ENCODE measurements around the gene PRPF6. TPM values are rescaled to one million over a fixed set of nuclear protein-coding genes. Genes with fewer than 3 reads are reported as not detected.

PRPF6 gene
- total RNA-seq, 2 experiments from 2014 or later, result 45.1 to 73.7 TPM

DNA sequence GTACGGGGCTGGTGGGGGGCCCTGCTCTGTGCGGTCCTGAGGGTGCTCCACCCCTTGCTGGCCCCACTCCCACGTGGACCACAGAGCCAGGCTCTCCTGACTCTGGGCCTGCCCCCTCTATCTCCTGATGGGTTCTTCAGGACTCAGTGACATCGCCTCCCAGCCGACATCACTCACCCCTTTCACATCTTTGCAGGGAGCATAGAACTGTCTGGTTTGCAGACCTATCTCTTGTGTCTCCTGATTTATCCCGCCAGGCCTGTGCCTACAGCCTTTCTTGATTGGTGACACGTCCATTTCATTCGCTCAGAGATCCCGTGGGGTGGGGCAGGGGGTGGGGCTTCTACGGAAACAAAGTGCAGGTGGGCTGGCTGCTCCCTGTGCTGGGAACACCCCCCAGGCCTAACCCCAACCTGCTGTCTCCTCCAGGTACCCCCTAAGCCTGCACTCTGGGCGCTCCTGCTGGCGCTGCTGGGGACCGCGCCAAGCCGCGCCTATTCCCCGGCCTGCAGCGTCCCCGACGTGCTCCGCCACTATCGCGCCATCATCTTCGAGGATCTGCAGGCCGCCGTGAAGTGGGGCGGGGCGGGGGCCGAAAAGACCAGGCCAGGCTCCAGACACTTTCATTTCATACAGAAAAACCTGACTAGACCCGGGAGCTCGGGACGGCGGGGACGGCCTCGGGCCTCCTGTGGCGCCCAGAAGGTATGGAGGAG lies 56.7 kb downstream of the PRPF6 start:
- CTCF ChIA-PET (ENCODE audit: unreplicated experiment), result interaction anchor here (0.6 to 0.8 kb wide), 2 partner anchors 57 to 82 kb away, joined by 3 read pairs; partner anchors contain the start of gene PRPF6
- intact Hi-C loops (cut with micrococcal nuclease; ENCODE audit: unreplicated experiment), result no loop called here
- no peak overlapping the region for H2AFZ ChIP-seq (ENCODE audit: low read length)
- no peaks in the 10 kb centered on the region for H3K9me3 ChIP-seq (ENCODE audit: low read length)
- H3K4me3 ChIP-seq (ENCODE audit: low read depth, low read length, poor library complexity, severe bottlenecking), result no peak overlapping the region
- peak overlapping the region; percentile 86; the same call in 1 of the 2 replicates for H3K4me2 ChIP-seq (ENCODE audit: low read length)
- H3K27ac ChIP-seq (ENCODE audit: low read depth, low read length, poor library complexity, severe bottlenecking), result no peak overlapping the region
- H3K4me1 ChIP-seq (ENCODE audit: insufficient read depth, low read length, poor library complexity, severe bottlenecking), result peaks cover 45% of the 10 kb centered on the region
- H3K9me2 ChIP-seq (ENCODE audit: insufficient read depth, low read length), result no peaks in the 10 kb centered on the region
- POLR2A ChIA-PET, result no interaction called here
- DNase-seq (ENCODE audit: low spot score), result no peak
- no peaks in the 10 kb centered on the region for H3K79me2 ChIP-seq (ENCODE audit: insufficient read depth, low read depth, low read length)
- TF ChIP-seq, protein P1, sequence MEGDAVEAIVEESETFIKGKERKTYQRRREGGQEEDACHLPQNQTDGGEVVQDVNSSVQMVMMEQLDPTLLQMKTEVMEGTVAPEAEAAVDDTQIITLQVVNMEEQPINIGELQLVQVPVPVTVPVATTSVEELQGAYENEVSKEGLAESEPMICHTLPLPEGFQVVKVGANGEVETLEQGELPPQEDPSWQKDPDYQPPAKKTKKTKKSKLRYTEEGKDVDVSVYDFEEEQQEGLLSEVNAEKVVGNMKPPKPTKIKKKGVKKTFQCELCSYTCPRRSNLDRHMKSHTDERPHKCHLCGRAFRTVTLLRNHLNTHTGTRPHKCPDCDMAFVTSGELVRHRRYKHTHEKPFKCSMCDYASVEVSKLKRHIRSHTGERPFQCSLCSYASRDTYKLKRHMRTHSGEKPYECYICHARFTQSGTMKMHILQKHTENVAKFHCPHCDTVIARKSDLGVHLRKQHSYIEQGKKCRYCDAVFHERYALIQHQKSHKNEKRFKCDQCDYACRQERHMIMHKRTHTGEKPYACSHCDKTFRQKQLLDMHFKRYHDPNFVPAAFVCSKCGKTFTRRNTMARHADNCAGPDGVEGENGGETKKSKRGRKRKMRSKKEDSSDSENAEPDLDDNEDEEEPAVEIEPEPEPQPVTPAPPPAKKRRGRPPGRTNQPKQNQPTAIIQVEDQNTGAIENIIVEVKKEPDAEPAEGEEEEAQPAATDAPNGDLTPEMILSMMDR (conservative IDR thresholded peaks at IDR 0.05; ENCODE audit: low read length), result no peak
- TF ChIP-seq EZH2phosphoT487 (IDR thresholded peaks at IDR 0.05; ENCODE audit: borderline replicate concordance, low read depth, low read length), result no peak
- H4K20me1 ChIP-seq (ENCODE audit: insufficient read depth, low read length), result no peaks in the 10 kb centered on the region
- H3K36me3 ChIP-seq (ENCODE audit: insufficient read depth, low read length), result peaks cover 16% of the 10 kb centered on the region; the same call in 1 of the 2 replicates
- no TSS peak for BruUV-seq (replicated peaks)

DNA sequence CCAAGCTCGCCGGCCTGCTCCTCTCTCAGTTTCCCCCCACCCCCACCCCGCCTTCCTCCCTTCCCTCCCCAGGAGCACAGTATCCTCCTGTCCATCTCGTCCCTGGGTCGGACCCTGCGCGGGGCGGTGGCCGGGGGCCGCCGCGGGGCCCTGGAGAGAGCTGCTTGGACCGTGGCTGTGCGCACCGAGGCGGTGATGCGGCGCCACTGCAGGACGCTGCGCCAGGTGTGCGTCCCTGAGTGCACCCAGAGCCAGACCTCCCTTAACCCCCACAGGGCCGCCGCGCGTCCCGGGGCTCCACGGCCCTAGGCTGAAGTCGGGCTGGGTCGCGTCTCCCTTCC lies 57.3 kb downstream of the PRPF6 start:
- Histone ChIP-seq H3K9me3 (ENCODE audit: low read length) (no peaks in the 10 kb centered on the region), H3K4me2 (ENCODE audit: low read length) (peak overlapping the region; percentile 86), H3K4me3 (ENCODE audit: low read depth, low read length, poor library complexity, severe bottlenecking) (peak overlapping the region; percentile 63), H4K20me1 (ENCODE audit: insufficient read depth, low read length) (no peaks in the 10 kb centered on the region), H3K27ac (ENCODE audit: low read depth, low read length, poor library complexity, severe bottlenecking) (no peak overlapping the region), H3K4me1 (ENCODE audit: insufficient read depth, low read length, poor library complexity, severe bottlenecking) (peaks cover 45% of the 10 kb centered on the region), H3K36me3 (ENCODE audit: insufficient read depth, low read length) (peaks cover 11% of the 10 kb centered on the region; the same call in 1 of the 2 replicates), H3K79me2 (ENCODE audit: insufficient read depth, low read depth, low read length) (no peaks in the 10 kb centered on the region), H2AFZ (ENCODE audit: low read length) (0 out of 2 replicates have a peak overlapping the region, but pooled peaks have one; percentile 52), H3K9me2 (ENCODE audit: insufficient read depth, low read length) (no peaks in the 10 kb centered on the region)
- no TSS peak for BruUV-seq (replicated peaks)
- intact Hi-C loops (cut with micrococcal nuclease; ENCODE audit: unreplicated experiment), result no loop called here
- TF ChIP-seq EZH2phosphoT487 (IDR thresholded peaks at IDR 0.05; ENCODE audit: borderline replicate concordance, low read depth, low read length), result no peak
- TF ChIP-seq, protein P1 (conservative IDR thresholded peaks at IDR 0.05; ENCODE audit: low read length), result no peak
- ChIA-PET CTCF (ENCODE audit: unreplicated experiment) (interaction anchor here (0.6 to 0.8 kb wide), 3 partner anchors 57 to 217 kb away, joined by 3 to 7 read pairs (median 3); partner anchors contain the start of genes PCMTD2 and PRPF6), POLR2A (no interaction called here)
- DNase-seq (ENCODE audit: low spot score), result peak; percentile 51
